Endothelial cell of umbilical vein (primary cell): ENCODE data around the gene MCTP1.

Experiments used
- EZH2 ChIP-seq: IDR thresholded peaks from 2 replicates; pipeline ENCODE4 v1.6.1; 2012; ENCODE audit warnings: borderline replicate concordance, low read depth, mild to moderate bottlenecking, moderate library complexity, low read length, inconsistent platforms; ENCODE audit not compliant: severe bottlenecking
- POLR2A ChIP-seq: IDR thresholded peaks from 2 replicates; pipeline ENCODE4 v1.6.1; 2012; ENCODE audit warnings: low read depth, mild to moderate bottlenecking, control low read depth, low read length
- POLR2AphosphoS5 ChIP-seq: IDR thresholded peaks from 2 replicates; pipeline ENCODE4 v1.6.1; 2012; ENCODE audit warnings: low read depth, mild to moderate bottlenecking, control low read depth, low read length, moderate library complexity; ENCODE audit not compliant: insufficient read depth
- TF ChIP-seq, protein P1 (sequence below), 2 donors: IDR thresholded peaks; 1 replicate in 1 of 2; 2 replicates in 1 of 2; pipeline ENCODE4 v1.5.1; 2011; ENCODE audit warnings: low read length in 2 of 2, mild to moderate bottlenecking in 2 of 2, moderate library complexity in 2 of 2, control low read depth in 1 of 2, inconsistent platforms in 1 of 2, low read depth in 1 of 2; ENCODE audit not compliant: insufficient read depth in 1 of 2; ENCODE audit errors: extremely low read depth in 1 of 2

DNA sequence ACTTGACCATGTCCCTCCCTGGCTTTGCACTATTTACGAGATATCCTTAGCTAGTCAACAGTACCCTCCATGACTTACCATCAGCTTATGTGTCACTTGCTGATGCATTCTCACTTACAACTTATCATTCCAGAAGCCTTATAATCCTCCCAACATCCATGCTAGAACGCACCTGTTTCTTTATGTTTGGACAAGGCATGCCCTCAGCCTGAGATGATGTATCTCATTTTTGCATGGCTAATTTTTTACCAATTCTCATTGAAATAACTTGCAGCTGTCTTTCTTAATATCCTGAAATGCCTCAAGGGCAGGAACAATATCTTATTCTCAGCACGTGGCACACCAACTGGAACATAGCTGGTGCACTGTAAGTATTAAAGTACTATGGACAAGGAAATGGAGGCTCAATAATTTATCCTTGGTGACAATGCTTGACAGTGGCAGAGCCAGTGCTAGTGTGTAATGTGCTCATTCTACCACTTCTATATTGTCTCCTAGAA, 384.8 kb downstream of the MCTP1 start:
- TF ChIP-seq POLR2AphosphoS5 (no peak), POLR2A (no peak), EZH2 (no peak)
- TF ChIP-seq, protein P1, sequence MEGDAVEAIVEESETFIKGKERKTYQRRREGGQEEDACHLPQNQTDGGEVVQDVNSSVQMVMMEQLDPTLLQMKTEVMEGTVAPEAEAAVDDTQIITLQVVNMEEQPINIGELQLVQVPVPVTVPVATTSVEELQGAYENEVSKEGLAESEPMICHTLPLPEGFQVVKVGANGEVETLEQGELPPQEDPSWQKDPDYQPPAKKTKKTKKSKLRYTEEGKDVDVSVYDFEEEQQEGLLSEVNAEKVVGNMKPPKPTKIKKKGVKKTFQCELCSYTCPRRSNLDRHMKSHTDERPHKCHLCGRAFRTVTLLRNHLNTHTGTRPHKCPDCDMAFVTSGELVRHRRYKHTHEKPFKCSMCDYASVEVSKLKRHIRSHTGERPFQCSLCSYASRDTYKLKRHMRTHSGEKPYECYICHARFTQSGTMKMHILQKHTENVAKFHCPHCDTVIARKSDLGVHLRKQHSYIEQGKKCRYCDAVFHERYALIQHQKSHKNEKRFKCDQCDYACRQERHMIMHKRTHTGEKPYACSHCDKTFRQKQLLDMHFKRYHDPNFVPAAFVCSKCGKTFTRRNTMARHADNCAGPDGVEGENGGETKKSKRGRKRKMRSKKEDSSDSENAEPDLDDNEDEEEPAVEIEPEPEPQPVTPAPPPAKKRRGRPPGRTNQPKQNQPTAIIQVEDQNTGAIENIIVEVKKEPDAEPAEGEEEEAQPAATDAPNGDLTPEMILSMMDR (IDR thresholded peaks at IDR 0.05; ENCODE audit: extremely low read depth in 1 of 2, insufficient read depth in 1 of 2, low read depth in 1 of 2, low read length in 2 of 2), result no peak
